HG03103 (cell line): ENCODE data around the gene CST5.
"Not testable (repeated sequence)": the region's sequence is repeated elsewhere in the genome, so short reads cannot be mapped to it uniquely, and the experiment has no call there.

Source experiments
- ATAC-seq: cut with Tn5 transposase; IDR thresholded peaks from one replicate; pipeline ENCODE4 v1.9.1; 2021; ENCODE audit warnings: low read depth; ENCODE audit not compliant: unreplicated experiment

The CST5 gene

GRCh38 chr20:23879328-23879798 lies at the start of gene CST5:
Gene CST5, minus strand, starts transcription at chr20:23879748. Its CDS starts 72 bp downstream, at chr20:23879676.
- ATAC-seq: no peak

GRCh38 chr20:23928788-23929187 lies 49.2 kb upstream of the CST5 start:
- no peak for ATAC-seq

GRCh38 chr20:23928353-23928752 lies 48.8 kb upstream of the CST5 start:
- ATAC-seq: no peak

GRCh38 chr20:23926944-23927872 lies 47.7 kb upstream of the CST5 start:
- no peak for ATAC-seq

- no peak for ATAC-seq
Observed at GRCh38 chr20:23926526-23926880, 47.0 kb upstream of the CST5 start.

GRCh38 chr20:23925789-23926525 lies 46.4 kb upstream of the CST5 start:
- no peak for ATAC-seq

- no peak for ATAC-seq
Observed at GRCh38 chr20:23924751-23925150, 45.2 kb upstream of the CST5 start.

- no peak for ATAC-seq
Observed at GRCh38 chr20:23923891-23924435, 44.4 kb upstream of the CST5 start.

GRCh38 chr20:23923311-23923710 lies 43.8 kb upstream of the CST5 start:
- ATAC-seq: no peak

GRCh38 chr20:23920408-23921325 lies 41.1 kb upstream of the CST5 start:
- no peak for ATAC-seq

- no peak for ATAC-seq
Observed at GRCh38 chr20:23918896-23919295, 39.3 kb upstream of the CST5 start.

- no peak for ATAC-seq
Observed at GRCh38 chr20:23918101-23918862, 38.7 kb upstream of the CST5 start.

GRCh38 chr20:23917024-23917725 lies 37.6 kb upstream of the CST5 start:
- ATAC-seq: no peak

GRCh38 chr20:23915844-23916243 lies 36.3 kb upstream of the CST5 start:
- ATAC-seq: no peak

GRCh38 chr20:23914469-23914868 lies 34.9 kb upstream of the CST5 start:
- ATAC-seq: not testable (repeated sequence)

- no peak for ATAC-seq
Observed at GRCh38 chr20:23910210-23910609, 30.7 kb upstream of the CST5 start.

GRCh38 chr20:23909390-23909789 lies 29.8 kb upstream of the CST5 start:
- ATAC-seq: no peak

GRCh38 chr20:23907579-23907978 lies 28.0 kb upstream of the CST5 start:
- ATAC-seq: no peak

- not testable (repeated sequence) for ATAC-seq
Observed at GRCh38 chr20:23902396-23902795, 22.8 kb upstream of the CST5 start.
